Astrocyte of the cerebellum (primary cell): ENCODE measurements around the gene LRRC32.

ENCODE experiments used
- DNase-seq: peaks from one replicate; pipeline ENCODE4 v3.0.0-alpha.2; 2011; ENCODE audit warnings: low read depth
- H3K4me3 ChIP-seq: 2 replicates; pipeline ENCODE4 v1.5.1; 2011; ENCODE audit warnings: mild to moderate bottlenecking, low read depth, low read length, moderate library complexity
- CTCF ChIP-seq: IDR thresholded peaks from 2 replicates; pipeline ENCODE4 v1.5.1; 2012; ENCODE audit warnings: low read length, low read depth, moderate library complexity, mild to moderate bottlenecking; ENCODE audit errors: missing control alignments
- in situ Hi-C: cut with HindIII; loops from 2 replicates; pipeline ENCODE4 v1.10.0; 2017; ENCODE audit warnings: low sequenced_read_pairs

LRRC32 gene

GRCh38 chr11:76706667-76707066 is 36.1 kb upstream of the LRRC32 start:
- no peak overlapping the region for H3K4me3 ChIP-seq
- in situ Hi-C loops: loop anchor here (5.0 kb wide), 1 partner anchor 91 kb away; no protein-coding TSS in a partner anchor
- no peak for TF ChIP-seq CTCF
- DNase-seq: no peak

GRCh38 chr11:76705826-76706225 is 35.3 kb upstream of the LRRC32 start:
- DNase-seq: no peak
- in situ Hi-C loops: loop anchor here (5.0 kb wide), 1 partner anchor 91 kb away; no protein-coding TSS in a partner anchor
- no peak for TF ChIP-seq CTCF
- H3K4me3 ChIP-seq: no peak overlapping the region

- in situ Hi-C loops: no loop called here
These were observed 33.8 kb upstream of the LRRC32 start for GRCh38 chr11:76704171-76704948.

GRCh38 chr11:76703707-76704106 is 33.2 kb upstream of the LRRC32 start:
- in situ Hi-C loops: no loop called here
- no peak for TF ChIP-seq CTCF
- no peak overlapping the region for H3K4me3 ChIP-seq
- no peak for DNase-seq

More at GRCh38 chr11:76704171-76704948, 33.8 kb upstream of the LRRC32 start:
- H3K4me3 ChIP-seq: no peak overlapping the region
- DNase-seq: no peak
- TF ChIP-seq CTCF: no peak

GRCh38 chr11:76702336-76703128 is 32.0 kb upstream of the LRRC32 start:
- DNase-seq: no peak
- in situ Hi-C loops: no loop called here
- TF ChIP-seq CTCF: no peak
- no peak overlapping the region for H3K4me3 ChIP-seq

GRCh38 chr11:76701294-76702040 is 30.9 kb upstream of the LRRC32 start:
- peak; percentile 9 for DNase-seq
- no peak for TF ChIP-seq CTCF
- H3K4me3 ChIP-seq: no peak overlapping the region
- in situ Hi-C loops: no loop called here
